HCT116 (cell line): ENCODE data around the gene FGF22. TPM values are rescaled to one million over a fixed set of nuclear protein-coding genes. Genes with fewer than 3 reads are reported as not detected.
A peak's percentile ranks its signal among the peaks of the same experiment; 100 is the strongest.

Experiments used
- ATAC-seq: fragments of 200-7000 bp; cut with Tn5 transposase; 2 replicates; pipeline ENCODE4 v1.9.1; 2020; ENCODE audit warnings: mild to moderate bottlenecking, moderate library complexity
- BruUV-seq: library from RNA; stranded (reverse); fragments of 400-500 nt; replicated peaks from 2 replicates; lab custom pipeline; 2021; lab: Mats Ljungman, UMichigan
- CTCF ChIA-PET: fragments of 300-600 bp; sonication (Branson Sonifier 250); formaldehyde crosslinking; loops from one replicate; lab custom pipeline; 2021; ENCODE audit warnings: antibody characterized with exemption; lab: Charles Lee
- POLR2A ChIA-PET: fragments of 300-600, 350-600 bp; sonication (Branson Sonifier 250); formaldehyde crosslinking; loops from one replicate; lab custom pipeline; 2021; ENCODE audit warnings: antibody characterized with exemption; lab: Charles Lee
- RAD21 ChIA-PET, 2 experiments: fragments of 300-600 bp; sonication (Branson Sonifier 250); formaldehyde crosslinking; loops; one replicate each; lab custom pipeline; 2023; ENCODE audit warnings: low total read pairs in 2 of 2; ENCODE audit not compliant: uncharacterized antibody in 2 of 2, unreplicated experiment in 2 of 2, low non-redundant PET in 1 of 2; lab: Charles Lee
- DNase-seq: peaks from one replicate; pipeline ENCODE4 v3.0.0-alpha.2; 2010; ENCODE audit warnings: low read depth, low spot score
- H2AFZ ChIP-seq: fragments of 200-600 bp; shearing (Covaris generic), sonication (generic); 2 replicates; pipeline ENCODE4 v1.6.1; 2017; ENCODE audit warnings: low read depth, mixed run types, mixed read lengths, antibody characterized with exemption, low read length; ENCODE audit not compliant: poor library complexity, severe bottlenecking
- H3K27ac ChIP-seq: 2 replicates; pipeline ENCODE4 v1.5.1; 2012; ENCODE audit warnings: low read depth, low read length
- H3K27me3 ChIP-seq: fragments of 200-600 bp; sonication (generic); 2 replicates; pipeline ENCODE4 v1.6.1; 2016; ENCODE audit warnings: mixed run types, low read length, mixed read lengths; ENCODE audit not compliant: insufficient read depth
- H3K36me3 ChIP-seq, 2 experiments: fragments of 200-500 bp in 1 of 2; fragments of 200-600 bp in 1 of 2; sonication (Bioruptor generic) in 1 of 2; sonication (generic) in 1 of 2; 2 replicates each; pipeline versions ENCODE4 v1.5.1 to v1.6.1; 2014 to 2016; ENCODE audit warnings: low read length in 2 of 2, inconsistent platforms in 1 of 2, mixed read lengths in 1 of 2, mixed run types in 1 of 2; ENCODE audit not compliant: insufficient read depth in 2 of 2, control insufficient read depth in 1 of 2
- H3K4me1 ChIP-seq, 2 experiments: fragments of 200-600 bp in 1 of 2; sonication (generic) in 1 of 2; 2 replicates each; pipeline versions ENCODE4 v1.5.1 to v1.6.1; 2012 to 2017; ENCODE audit warnings: low read length in 2 of 2, inconsistent platforms in 1 of 2, mild to moderate bottlenecking in 1 of 2, mixed read lengths in 1 of 2, mixed run types in 1 of 2, moderate library complexity in 1 of 2; ENCODE audit not compliant: insufficient read depth in 2 of 2, control insufficient read depth in 1 of 2
- H3K4me2 ChIP-seq: fragments of 200-600 bp; sonication (generic); 2 replicates; pipeline ENCODE4 v1.6.1; 2017; ENCODE audit warnings: mixed run types, low read length, mixed read lengths
- H3K4me3 ChIP-seq, 2 experiments: fragments of 200-600 bp in 1 of 2; sonication (generic) in 1 of 2; replicated peaks in 1 of 2; 2 replicates each; pipeline ENCODE4 v1.5.1; 2011 to 2016; ENCODE audit warnings: low read length in 2 of 2, control low read depth in 1 of 2, low read depth in 1 of 2, mild to moderate bottlenecking in 1 of 2, mixed read lengths in 1 of 2, mixed run types in 1 of 2
- H3K79me2 ChIP-seq: fragments of 200-600 bp; sonication (generic); 2 replicates; pipeline ENCODE4 v1.6.1; 2017; ENCODE audit warnings: mild to moderate bottlenecking, mixed run types, low read length, moderate library complexity, mixed read lengths; ENCODE audit not compliant: insufficient read depth
- H3K9ac ChIP-seq: fragments of 200-600 bp; sonication (generic); 2 replicates; pipeline ENCODE4 v1.6.1; 2016; ENCODE audit warnings: low read length, mixed read lengths
- H3K9me2 ChIP-seq: fragments of 200-600 bp; sonication (generic), shearing (Covaris generic); 2 replicates; pipeline ENCODE4 v1.6.1; 2017; ENCODE audit warnings: mixed run types, mild to moderate bottlenecking, moderate library complexity; ENCODE audit not compliant: insufficient read depth
- H3K9me3 ChIP-seq, 2 experiments: fragments of 200-500 bp in 1 of 2; fragments of 200-600 bp in 1 of 2; sonication (Bioruptor generic) in 1 of 2; sonication (generic) in 1 of 2; 2 replicates each; pipeline ENCODE4 v1.6.1; 2014 to 2017; ENCODE audit warnings: low read length in 2 of 2, mixed read lengths in 2 of 2, inconsistent platforms in 1 of 2, low read depth in 1 of 2, mild to moderate bottlenecking in 1 of 2, mixed run types in 1 of 2, moderate library complexity in 1 of 2; ENCODE audit not compliant: control insufficient read depth in 1 of 2, insufficient read depth in 1 of 2
- H4K20me1 ChIP-seq: fragments of 200-600 bp; sonication (generic), shearing (Covaris generic); 2 replicates; pipeline ENCODE4 v1.6.1; 2017; ENCODE audit warnings: mixed run types, mild to moderate bottlenecking, moderate library complexity; ENCODE audit not compliant: insufficient read depth
- ATF3 ChIP-seq: IDR thresholded peaks from 2 replicates; pipeline ENCODE4 v1.6.1; 2012
- CBX3 ChIP-seq: IDR thresholded peaks from 2 replicates; pipeline ENCODE4 v1.6.1; 2012; ENCODE audit warnings: low read depth
- EGR1 ChIP-seq: IDR thresholded peaks from 2 replicates; pipeline ENCODE4 v1.6.1; 2012; ENCODE audit warnings: low read depth
- ELF1 ChIP-seq: IDR thresholded peaks from 2 replicates; pipeline ENCODE4 v1.6.1; 2012; ENCODE audit warnings: low read depth, borderline replicate concordance
- EZH2phosphoT487 ChIP-seq: fragments of 200-600 bp; IDR thresholded peaks from 2 replicates; pipeline ENCODE4 v1.6.1; 2018; ENCODE audit warnings: antibody characterized with exemption, borderline replicate concordance
- POLR2A ChIP-seq: IDR thresholded peaks from 2 replicates; pipeline ENCODE4 v1.7.0; 2011; ENCODE audit warnings: borderline replicate concordance; ENCODE audit not compliant: insufficient read depth, insufficient read length; ENCODE audit errors: extremely low read depth
- RAD21 ChIP-seq: IDR thresholded peaks from 2 replicates; pipeline ENCODE4 v1.6.1; 2012; ENCODE audit warnings: low read depth, mild to moderate bottlenecking
- SP1 ChIP-seq: IDR thresholded peaks from 2 replicates; pipeline ENCODE4 v1.6.1; 2012; ENCODE audit warnings: low read depth
- SRF ChIP-seq: IDR thresholded peaks from 2 replicates; pipeline ENCODE4 v1.6.1; 2012; ENCODE audit warnings: low read depth
- TCF7L2 ChIP-seq: IDR thresholded peaks from 2 replicates; pipeline ENCODE4 v1.7.0; 2011; ENCODE audit warnings: borderline replicate concordance, inconsistent platforms; ENCODE audit not compliant: insufficient read depth, insufficient read length; ENCODE audit errors: extremely low read depth
- YY1 ChIP-seq: IDR thresholded peaks from 2 replicates; pipeline ENCODE4 v1.6.1; 2011; ENCODE audit warnings: low read length, low read depth, moderate library complexity, mild to moderate bottlenecking; ENCODE audit not compliant: insufficient replicate concordance; ENCODE audit errors: extremely low read depth
- ZFX ChIP-seq: fragments of 450-650 bp; IDR thresholded peaks from 2 replicates; pipeline ENCODE4 v1.6.1; 2017
- intact Hi-C: fragments of 100-400 bp; cut with micrococcal nuclease; formaldehyde crosslinking; loops from 2 replicates; pipeline ENCODE4 v1.10.0; 2022
- total RNA-seq: library from RNA; stranded (reverse); gene quantifications from one replicate; pipeline ENCODE4 v1.2.1, GENCODE V29; 2021; ENCODE audit not compliant: unreplicated experiment

The FGF22 gene
- total RNA-seq, 1 experiment from 2014 or later: 1.5 TPM

- ChIA-PET POLR2A (no interaction called here), RAD21 (no interaction called here), CTCF (no interaction called here)
- no peaks in the 10 kb centered on the region for H3K79me2 ChIP-seq
- TF ChIP-seq ELF1: no peak
- no peak for TF ChIP-seq POLR2A
- no peak for TF ChIP-seq SRF
- TF ChIP-seq YY1: no peak
- TF ChIP-seq EZH2phosphoT487: no peak
- no peak for TF ChIP-seq SP1
- DNase-seq (no peak), ATAC-seq (no peak)
- H3K4me1 ChIP-seq: peaks cover 2 to 18% of the 10 kb centered on the region in 2 experiments; a peak in 3 of 4 replicates
- peak overlapping the region; percentile 31 to 57 for H3K4me3 ChIP-seq
- no TSS peak for BruUV-seq
- no peak overlapping the region for H2AFZ ChIP-seq
- no peak overlapping the region for H3K27ac ChIP-seq
- no peaks in the 10 kb centered on the region for H3K27me3 ChIP-seq
- H3K4me2 ChIP-seq: peak overlapping the region; percentile 73
- intact Hi-C loops: no loop called here
- no peaks in the 10 kb centered on the region for H3K36me3 ChIP-seq
- no peaks in the 10 kb centered on the region for H4K20me1 ChIP-seq
- H3K9me2 ChIP-seq: no peaks in the 10 kb centered on the region
- no peaks in the 10 kb centered on the region for H3K9me3 ChIP-seq
- peak overlapping the region; percentile 57 for H3K9ac ChIP-seq
Measured at GRCh38 chr19:640161-640558, 481 bp downstream of the FGF22 start.

GRCh38 chr19:640606-641189 lies 1.0 kb downstream of the FGF22 start:
- CTCF ChIA-PET: no interaction called here

More at GRCh38 chr19:640606-641189, 1.0 kb downstream of the FGF22 start:
- no peak for TF ChIP-seq SP1
- TF ChIP-seq ZFX: no peak
- no peak for TF ChIP-seq EGR1
- TF ChIP-seq CBX3: no peak
- no peak for TF ChIP-seq ELF1
- no peak for TF ChIP-seq TCF7L2
- no peak for TF ChIP-seq ATF3
- TF ChIP-seq RAD21: no peak
- TF ChIP-seq, all 23 proteins: peak for 0
- no peak for ATAC-seq
- H3K4me2 ChIP-seq: peak overlapping the region; percentile 73
- BruUV-seq: no TSS peak
- no peaks in the 10 kb centered on the region for H4K20me1 ChIP-seq
- ChIA-PET RAD21 (no interaction called here), POLR2A (no interaction called here)
- H3K9ac ChIP-seq: peak overlapping the region; percentile 57; the same call in 1 of the 2 replicates
- no peaks in the 10 kb centered on the region for H3K36me3 ChIP-seq
- no peaks in the 10 kb centered on the region for H3K9me3 ChIP-seq
- H3K27ac ChIP-seq: no peak overlapping the region
- H2AFZ ChIP-seq: no peak overlapping the region
- no peaks in the 10 kb centered on the region for H3K9me2 ChIP-seq
- intact Hi-C loops: no loop called here
- peaks cover 2 to 18% of the 10 kb centered on the region in 2 experiments; a peak in 3 of 4 replicates for H3K4me1 ChIP-seq
- H3K27me3 ChIP-seq: no peaks in the 10 kb centered on the region
- no peak for DNase-seq
- no peaks in the 10 kb centered on the region for H3K79me2 ChIP-seq
- H3K4me3 ChIP-seq: peak overlapping the region; percentile 31 to 57
